Esophagus muscularis mucosa (tissue), 3 donors: ENCODE results near the gene DNAH9.

Experiments
- EP300 ChIP-seq: sonication (generic); formaldehyde crosslinking; IDR thresholded peaks from one replicate; pipeline ENCODE4 v1.6.1; 2017; ENCODE audit warnings: antibody characterized with exemption
- TF ChIP-seq, protein P1 (sequence below), 3 experiments: fragments of 200-600 bp in 2 of 3; fragments of 450-650 bp in 1 of 3; sonication (generic) in 2 of 3; IDR thresholded peaks; one replicate each; pipeline ENCODE4 v1.5.1; 2017 to 2019; ENCODE audit warnings: antibody characterized with exemption in 3 of 3, mild to moderate bottlenecking in 2 of 3, moderate library complexity in 1 of 3

DNA sequence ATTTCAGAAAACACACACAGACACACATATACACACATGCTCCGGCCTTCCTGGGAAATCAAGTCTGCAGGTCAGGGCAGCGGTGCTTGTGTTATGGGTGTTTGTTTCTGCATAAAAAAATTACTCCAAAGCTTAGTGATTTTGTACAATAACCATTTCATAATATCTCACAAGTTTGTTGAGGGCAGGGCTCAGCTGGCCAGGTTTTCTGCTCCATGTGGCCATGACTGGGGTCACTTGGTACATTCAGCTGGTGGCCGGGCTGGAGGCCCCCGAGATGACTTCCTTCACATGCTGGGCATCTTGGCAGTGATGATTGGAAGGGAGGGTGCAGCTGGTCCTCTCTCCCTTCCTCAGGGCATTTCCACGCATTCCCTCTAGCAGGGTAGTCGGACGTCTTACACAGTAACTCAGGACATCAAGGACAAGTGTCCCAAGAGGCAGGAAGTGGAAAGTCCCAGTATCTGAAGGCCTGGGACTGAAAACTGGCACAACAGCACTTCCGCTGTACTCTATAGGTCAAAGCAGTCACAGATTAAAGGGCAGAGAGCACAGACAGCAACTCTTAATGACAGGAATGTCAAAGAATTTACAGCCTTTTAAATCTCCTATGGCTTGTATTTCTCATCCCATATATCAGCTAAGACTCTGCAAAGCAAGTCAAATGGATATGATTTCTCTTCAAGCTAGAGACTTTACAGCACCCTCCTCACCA lies 271.6 kb downstream of the DNAH9 start:
- TF ChIP-seq, protein P1, sequence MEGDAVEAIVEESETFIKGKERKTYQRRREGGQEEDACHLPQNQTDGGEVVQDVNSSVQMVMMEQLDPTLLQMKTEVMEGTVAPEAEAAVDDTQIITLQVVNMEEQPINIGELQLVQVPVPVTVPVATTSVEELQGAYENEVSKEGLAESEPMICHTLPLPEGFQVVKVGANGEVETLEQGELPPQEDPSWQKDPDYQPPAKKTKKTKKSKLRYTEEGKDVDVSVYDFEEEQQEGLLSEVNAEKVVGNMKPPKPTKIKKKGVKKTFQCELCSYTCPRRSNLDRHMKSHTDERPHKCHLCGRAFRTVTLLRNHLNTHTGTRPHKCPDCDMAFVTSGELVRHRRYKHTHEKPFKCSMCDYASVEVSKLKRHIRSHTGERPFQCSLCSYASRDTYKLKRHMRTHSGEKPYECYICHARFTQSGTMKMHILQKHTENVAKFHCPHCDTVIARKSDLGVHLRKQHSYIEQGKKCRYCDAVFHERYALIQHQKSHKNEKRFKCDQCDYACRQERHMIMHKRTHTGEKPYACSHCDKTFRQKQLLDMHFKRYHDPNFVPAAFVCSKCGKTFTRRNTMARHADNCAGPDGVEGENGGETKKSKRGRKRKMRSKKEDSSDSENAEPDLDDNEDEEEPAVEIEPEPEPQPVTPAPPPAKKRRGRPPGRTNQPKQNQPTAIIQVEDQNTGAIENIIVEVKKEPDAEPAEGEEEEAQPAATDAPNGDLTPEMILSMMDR (IDR thresholded peaks at IDR 0.05) = no peak
- no peak for TF ChIP-seq EP300
